ENCODE data around the gene ADCY2.

- no peak for TF ChIP-seq POLR2AphosphoS5 (IDR thresholded peaks at IDR 0.05)
- no peak for TF ChIP-seq CTCF (IDR thresholded peaks at IDR 0.05)
- no peak for TF ChIP-seq POLR2A (IDR thresholded peaks at IDR 0.05)
Measured at GRCh38 chr5:7706256-7706655, 310.3 kb downstream of the ADCY2 start.

Data from prostate gland (tissue), 2 donors.